GM12878 (cell line): ENCODE data around the gene PRRX1. TPM values are rescaled to one million over a fixed set of nuclear protein-coding genes. Genes with fewer than 3 reads are reported as not detected.

ENCODE experiments used
- MXI1 ChIP-seq: fragments of 150-350 bp; IDR thresholded peaks from 2 replicates; pipeline ENCODE4 v1.6.1; 2011; ENCODE audit warnings: low read depth, mild to moderate bottlenecking, inconsistent platforms, low read length, improper control_type of control experiment
- STAT3 ChIP-seq: IDR thresholded peaks from 2 replicates; pipeline ENCODE4 v1.6.1; 2011; ENCODE audit warnings: low read depth, low read length, improper control_type of control experiment
- SUPT20H ChIP-seq: IDR thresholded peaks from 2 replicates; pipeline ENCODE4 v1.6.1; 2011; ENCODE audit warnings: low read depth, mild to moderate bottlenecking, low read length, moderate library complexity, borderline replicate concordance; ENCODE audit not compliant: control insufficient read depth
- TBL1XR1 ChIP-seq: IDR thresholded peaks from 2 replicates; pipeline ENCODE4 v1.6.1; 2012; ENCODE audit warnings: low read depth, low read length, improper control_type of control experiment
- ZZZ3 ChIP-seq: IDR thresholded peaks from 2 replicates; pipeline ENCODE4 v1.6.1; 2011; ENCODE audit warnings: low read depth; ENCODE audit not compliant: control insufficient read depth, insufficient read length
- polyA plus RNA-seq, 11 experiments: library from polyadenylated mRNA; depleted of rRNA in 4 of 11; unstranded in 6 of 11; stranded (reverse) in 5 of 11; fragments of >200 nt; fragmentation: Nextera tagmentation in 4 of 11; fragmentation: Illumina TruSeq in 1 of 11; extraction: Ambion mirVana in 4 of 11; extraction: Trizol in 1 of 11; gene quantifications; 1 replicate in 1 of 11; 2 replicates in 10 of 11; pipeline versions ENCODE4 v1.2.1 to v1.2.3, GENCODE V29; 2011 to 2016; ENCODE audit warnings: inconsistent platforms in 2 of 11, missing spikeins in 2 of 11, low read depth in 1 of 11
- total RNA-seq, 4 experiments: library from RNA; depleted of rRNA in 3 of 4; stranded (reverse); fragments of >200 nt in 3 of 4; fragmentation: Illumina TruSeq in 1 of 4; extraction: Trizol in 1 of 4; gene quantifications; 2 replicates each; pipeline versions ENCODE4 v1.2.1 to v1.2.3, GENCODE V29; 2013 to 2021
- TF ChIP-seq, protein P1 (sequence below): fragments of 450-650 bp; IDR thresholded peaks from 2 replicates; pipeline ENCODE4 v1.6.1; 2017; ENCODE audit warnings: mild to moderate bottlenecking, moderate library complexity
- TF ChIP-seq, protein P2 (sequence below): fragments of 450-650 bp; formaldehyde crosslinking; IDR thresholded peaks from 2 replicates; pipeline ENCODE4 v1.4.0; 2020; ENCODE audit warnings: mild to moderate bottlenecking, moderate library complexity

Gene PRRX1
- total and polyA plus RNA-seq, 10 of the 15 experiments (the other 5 are each of a cell fraction or from before 2014, with no cell fraction given) = 0.42 to 64.6 (median 1.5) TPM

DNA sequence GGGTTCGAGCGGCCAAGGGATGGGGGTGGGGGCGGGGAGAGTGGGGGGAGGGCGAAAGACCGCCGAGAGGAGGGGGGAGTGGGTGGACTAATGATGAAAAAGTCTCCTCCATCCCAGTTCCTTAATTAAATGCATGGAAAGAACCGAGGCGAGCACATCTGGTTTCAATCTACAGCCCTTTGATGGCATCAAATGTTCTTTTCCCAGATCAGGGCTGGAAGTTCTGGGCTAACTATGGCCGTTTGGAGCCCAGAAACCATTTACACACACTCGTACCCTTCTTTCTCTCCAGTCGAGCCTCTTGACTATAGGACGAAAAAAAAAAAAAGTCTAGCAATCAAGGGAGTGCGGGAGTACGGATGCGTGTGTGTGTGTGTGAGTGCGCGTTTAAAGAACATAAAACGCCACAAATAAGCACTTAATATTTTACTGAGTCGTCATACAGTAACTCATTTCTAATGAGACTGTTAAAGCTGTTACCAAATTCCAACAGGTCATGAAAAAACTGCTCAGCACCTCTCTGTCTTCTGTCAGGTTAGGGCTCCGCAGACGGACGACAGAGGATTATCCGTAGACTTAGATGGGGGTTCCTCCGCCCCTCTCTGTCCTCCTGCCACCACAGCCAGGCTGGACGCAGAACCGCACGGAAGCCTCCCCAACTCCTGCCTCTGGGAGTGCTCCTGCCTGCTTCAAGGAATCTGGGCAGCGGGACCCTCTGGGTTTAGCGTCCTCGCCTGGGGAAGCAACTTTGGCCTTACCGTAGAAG lies 2.1 kb upstream of the PRRX1 start (continued):
- TF ChIP-seq SUPT20H = no peak
- TF ChIP-seq STAT3 = no peak
- TF ChIP-seq TBL1XR1 = no peak
- TF ChIP-seq MXI1 = no peak
- TF ChIP-seq, protein P1, sequence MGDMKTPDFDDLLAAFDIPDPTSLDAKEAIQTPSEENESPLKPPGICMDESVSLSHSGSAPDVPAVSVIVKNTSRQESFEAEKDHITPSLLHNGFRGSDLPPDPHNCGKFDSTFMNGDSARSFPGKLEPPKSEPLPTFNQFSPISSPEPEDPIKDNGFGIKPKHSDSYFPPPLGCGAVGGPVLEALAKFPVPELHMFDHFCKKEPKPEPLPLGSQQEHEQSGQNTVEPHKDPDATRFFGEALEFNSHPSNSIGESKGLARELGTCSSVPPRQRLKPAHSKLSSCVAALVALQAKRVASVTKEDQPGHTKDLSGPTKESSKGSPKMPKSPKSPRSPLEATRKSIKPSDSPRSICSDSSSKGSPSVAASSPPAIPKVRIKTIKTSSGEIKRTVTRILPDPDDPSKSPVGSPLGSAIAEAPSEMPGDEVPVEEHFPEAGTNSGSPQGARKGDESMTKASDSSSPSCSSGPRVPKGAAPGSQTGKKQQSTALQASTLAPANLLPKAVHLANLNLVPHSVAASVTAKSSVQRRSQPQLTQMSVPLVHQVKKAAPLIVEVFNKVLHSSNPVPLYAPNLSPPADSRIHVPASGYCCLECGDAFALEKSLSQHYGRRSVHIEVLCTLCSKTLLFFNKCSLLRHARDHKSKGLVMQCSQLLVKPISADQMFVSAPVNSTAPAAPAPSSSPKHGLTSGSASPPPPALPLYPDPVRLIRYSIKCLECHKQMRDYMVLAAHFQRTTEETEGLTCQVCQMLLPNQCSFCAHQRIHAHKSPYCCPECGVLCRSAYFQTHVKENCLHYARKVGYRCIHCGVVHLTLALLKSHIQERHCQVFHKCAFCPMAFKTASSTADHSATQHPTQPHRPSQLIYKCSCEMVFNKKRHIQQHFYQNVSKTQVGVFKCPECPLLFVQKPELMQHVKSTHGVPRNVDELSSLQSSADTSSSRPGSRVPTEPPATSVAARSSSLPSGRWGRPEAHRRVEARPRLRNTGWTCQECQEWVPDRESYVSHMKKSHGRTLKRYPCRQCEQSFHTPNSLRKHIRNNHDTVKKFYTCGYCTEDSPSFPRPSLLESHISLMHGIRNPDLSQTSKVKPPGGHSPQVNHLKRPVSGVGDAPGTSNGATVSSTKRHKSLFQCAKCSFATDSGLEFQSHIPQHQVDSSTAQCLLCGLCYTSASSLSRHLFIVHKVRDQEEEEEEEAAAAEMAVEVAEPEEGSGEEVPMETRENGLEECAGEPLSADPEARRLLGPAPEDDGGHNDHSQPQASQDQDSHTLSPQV = no peak
- TF ChIP-seq ZZZ3 = no peak
- TF ChIP-seq, protein P2, sequence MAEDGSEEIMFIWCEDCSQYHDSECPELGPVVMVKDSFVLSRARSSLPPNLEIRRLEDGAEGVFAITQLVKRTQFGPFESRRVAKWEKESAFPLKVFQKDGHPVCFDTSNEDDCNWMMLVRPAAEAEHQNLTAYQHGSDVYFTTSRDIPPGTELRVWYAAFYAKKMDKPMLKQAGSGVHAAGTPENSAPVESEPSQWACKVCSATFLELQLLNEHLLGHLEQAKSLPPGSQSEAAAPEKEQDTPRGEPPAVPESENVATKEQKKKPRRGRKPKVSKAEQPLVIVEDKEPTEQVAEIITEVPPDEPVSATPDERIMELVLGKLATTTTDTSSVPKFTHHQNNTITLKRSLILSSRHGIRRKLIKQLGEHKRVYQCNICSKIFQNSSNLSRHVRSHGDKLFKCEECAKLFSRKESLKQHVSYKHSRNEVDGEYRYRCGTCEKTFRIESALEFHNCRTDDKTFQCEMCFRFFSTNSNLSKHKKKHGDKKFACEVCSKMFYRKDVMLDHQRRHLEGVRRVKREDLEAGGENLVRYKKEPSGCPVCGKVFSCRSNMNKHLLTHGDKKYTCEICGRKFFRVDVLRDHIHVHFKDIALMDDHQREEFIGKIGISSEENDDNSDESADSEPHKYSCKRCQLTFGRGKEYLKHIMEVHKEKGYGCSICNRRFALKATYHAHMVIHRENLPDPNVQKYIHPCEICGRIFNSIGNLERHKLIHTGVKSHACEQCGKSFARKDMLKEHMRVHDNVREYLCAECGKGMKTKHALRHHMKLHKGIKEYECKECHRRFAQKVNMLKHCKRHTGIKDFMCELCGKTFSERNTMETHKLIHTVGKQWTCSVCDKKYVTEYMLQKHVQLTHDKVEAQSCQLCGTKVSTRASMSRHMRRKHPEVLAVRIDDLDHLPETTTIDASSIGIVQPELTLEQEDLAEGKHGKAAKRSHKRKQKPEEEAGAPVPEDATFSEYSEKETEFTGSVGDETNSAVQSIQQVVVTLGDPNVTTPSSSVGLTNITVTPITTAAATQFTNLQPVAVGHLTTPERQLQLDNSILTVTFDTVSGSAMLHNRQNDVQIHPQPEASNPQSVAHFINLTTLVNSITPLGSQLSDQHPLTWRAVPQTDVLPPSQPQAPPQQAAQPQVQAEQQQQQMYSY (CRISPR knock-in tag) = no peak
- TF ChIP-seq, all 136 proteins: peak for 4
